ENCODE results near the gene PDZD8.

PDZD8 gene

GRCh38 chr10:117284716-117285494 lies 90.3 kb downstream of the PDZD8 start:
- DNase-seq = no peak

GRCh38 chr10:117277675-117278074 lies 97.6 kb downstream of the PDZD8 start:
- no peak for DNase-seq

- no peak for DNase-seq
Measured at GRCh38 chr10:117275121-117275520, 100.1 kb downstream of the PDZD8 start.

- DNase-seq = no peak
Measured at GRCh38 chr10:117274509-117274908, 100.7 kb downstream of the PDZD8 start.

GRCh38 chr10:117273980-117274379 lies 101.3 kb downstream of the PDZD8 start:
- no peak for DNase-seq

GRCh38 chr10:117272195-117273076 lies 102.8 kb downstream of the PDZD8 start:
- no peak for DNase-seq

GRCh38 chr10:117271427-117271826 lies 103.8 kb downstream of the PDZD8 start:
- no peak for DNase-seq

GRCh38 chr10:117268907-117269306 lies 106.3 kb downstream of the PDZD8 start:
- DNase-seq = no peak

- no peak for DNase-seq
Measured at GRCh38 chr10:117268258-117268657, 107.0 kb downstream of the PDZD8 start.

- DNase-seq = no peak
Measured at GRCh38 chr10:117266812-117267211, 108.4 kb downstream of the PDZD8 start.

GRCh38 chr10:117266400-117266799 lies 108.8 kb downstream of the PDZD8 start:
- no peak for DNase-seq

GRCh38 chr10:117264782-117265181 lies 110.5 kb downstream of the PDZD8 start:
- DNase-seq = no peak

GRCh38 chr10:117262903-117263293 lies 112.3 kb downstream of the PDZD8 start:
- no peak for DNase-seq

GRCh38 chr10:117262291-117262902 lies 112.8 kb downstream of the PDZD8 start:
- no peak for DNase-seq

- no peak for DNase-seq
Measured at GRCh38 chr10:117261501-117261900, 113.7 kb downstream of the PDZD8 start.

GRCh38 chr10:117260084-117260483 lies 115.2 kb downstream of the PDZD8 start:
- no peak for DNase-seq

GRCh38 chr10:117259279-117259678 lies 116.0 kb downstream of the PDZD8 start:
- no peak for DNase-seq

GRCh38 chr10:117257721-117258120 lies 117.5 kb downstream of the PDZD8 start:
- no peak for DNase-seq

GRCh38 chr10:117256910-117257309 lies 118.3 kb downstream of the PDZD8 start:
- DNase-seq = no peak

- DNase-seq = no peak
Measured at GRCh38 chr10:117255835-117256460, 119.3 kb downstream of the PDZD8 start.

GRCh38 chr10:117254774-117255735 lies 120.2 kb downstream of the PDZD8 start:
- no peak for DNase-seq

GRCh38 chr10:117254338-117254737 lies 120.9 kb downstream of the PDZD8 start:
- no peak for DNase-seq

Data from NCI-H446 treated with DMSO at 0.1 percent for 48 hours (cell line).